Adrenal gland (tissue), 12 donors: ENCODE data around the gene RAD51D. TPM values are rescaled to one million over a fixed set of nuclear protein-coding genes. Genes with fewer than 3 reads are reported as not detected.

Experiments used
- DNase-seq, 7 donors: peaks; one replicate each; pipeline ENCODE4 v3.0.0-alpha.2; 2019 to 2020
- H3K27ac ChIP-seq, 5 donors: fragments of 200-600 bp; sonication (generic) in 4 of 5; 1 replicate in 3 of 5; 2 replicates in 2 of 5; pipeline versions ENCODE4 v1.5.1 to v1.8.0; 2016 to 2020; ENCODE audit warnings: mild to moderate bottlenecking in 1 of 5
- H3K27me3 ChIP-seq: fragments of 200-600 bp; 2 replicates; pipeline ENCODE4 v1.8.0; 2021
- H3K36me3 ChIP-seq, 2 donors: fragments of 200-600 bp; replicated peaks in 1 of 2; 1 replicate in 1 of 2; 2 replicates in 1 of 2; pipeline versions ENCODE4 v1.5.1 to v1.8.0; 2018 to 2022
- H3K4me1 ChIP-seq, 2 donors: fragments of 200-600 bp; replicated peaks in 1 of 2; 1 replicate in 1 of 2; 2 replicates in 1 of 2; pipeline versions ENCODE4 v1.5.1 to v1.8.0; 2018 to 2021
- H3K4me3 ChIP-seq, 4 donors: fragments of 200-600 bp; sonication (generic) in 3 of 4; one replicate each; pipeline ENCODE4 v1.5.1; 2016 to 2018
- H3K9me3 ChIP-seq, 3 donors: fragments of 200-600 bp; sonication (generic) in 1 of 3; replicated peaks in 1 of 3; 1 replicate in 2 of 3; 2 replicates in 1 of 3; pipeline versions ENCODE4 v1.5.1 to v1.8.0; 2016 to 2021
- CTCF ChIP-seq, 6 experiments: fragments of 450-650 bp in 4 of 6; fragments of 200-600 bp in 2 of 6; sonication (generic) in 1 of 6; IDR thresholded peaks; 1 replicate in 5 of 6; 2 replicates in 1 of 6; pipeline versions ENCODE4 v1.5.1 to v1.8.0; 2016 to 2021; ENCODE audit warnings: antibody characterized with exemption in 6 of 6, mild to moderate bottlenecking in 2 of 6, moderate library complexity in 1 of 6
- POLR2A ChIP-seq, 2 donors: fragments of 450-650 bp; IDR thresholded peaks; one replicate each; pipeline ENCODE4 v1.6.1; 2017; ENCODE audit warnings: antibody characterized with exemption in 2 of 2, mild to moderate bottlenecking in 2 of 2, moderate library complexity in 1 of 2
- WGBS, 4 donors: extraction: QIAGEN DNeasy Blood & Tissue Kit in 2 of 4; methylation state at CpG; one replicate each; pipeline versions ENCODE4 v1.1.5 to v1.1.7; 2013 to 2017; 5-methylcytosine and 5-hydroxymethylcytosine counted together
- intact Hi-C, 2 donors: fragments of 100-400 bp; cut with DNase I; formaldehyde crosslinking; loops; one replicate each; pipeline versions ENCODE4 v1.14.1 to v1.15.0; 2022 to 2023
- polyA plus RNA-seq, 3 donors: library from polyadenylated mRNA; stranded (reverse); fragments of 200-250 nt in 2 of 3; fragments of 350-450 nt in 1 of 3; fragmentation: Illumina TruSeq in 1 of 3; extraction: RNeasy Lipid Tissue Mini Kit (QIAGEN cat#74804) in 1 of 3; gene quantifications; one replicate each; pipeline ENCODE4 v1.2.3, GENCODE V29; 2013 to 2014
- total RNA-seq, 9 donors: library from RNA; depleted of rRNA in 4 of 9; stranded (reverse); fragments of >200 nt in 4 of 9; fragments of 120-200 nt in 1 of 9; fragmentation: NEBNext Ultra II Directional in 1 of 9; extraction: Animal tissue kit (Norgen Biotek cat#: 25700) in 1 of 9; gene quantifications; one replicate each; pipeline versions ENCODE4 v1.1.0 to v1.2.4, GENCODE V29; 2013 to 2023
- donor health status: healthy with polysubstance abuse.
- donor health status: Bipolar disorder and iron deficiency.
- donor health status: DM: yes; HTN: yes; CAD: no.
- donor health status: DM: no; HTN: no; CAD: no.
- donor health status: DM: no; HTN: no; CAD: no.
- donor health status: DM: yes; HTN: yes; CAD: no.

RAD51D gene
- total and polyA plus RNA-seq, 12 donors, result 3.3 to 14.3 (median 5.8) TPM

DNA sequence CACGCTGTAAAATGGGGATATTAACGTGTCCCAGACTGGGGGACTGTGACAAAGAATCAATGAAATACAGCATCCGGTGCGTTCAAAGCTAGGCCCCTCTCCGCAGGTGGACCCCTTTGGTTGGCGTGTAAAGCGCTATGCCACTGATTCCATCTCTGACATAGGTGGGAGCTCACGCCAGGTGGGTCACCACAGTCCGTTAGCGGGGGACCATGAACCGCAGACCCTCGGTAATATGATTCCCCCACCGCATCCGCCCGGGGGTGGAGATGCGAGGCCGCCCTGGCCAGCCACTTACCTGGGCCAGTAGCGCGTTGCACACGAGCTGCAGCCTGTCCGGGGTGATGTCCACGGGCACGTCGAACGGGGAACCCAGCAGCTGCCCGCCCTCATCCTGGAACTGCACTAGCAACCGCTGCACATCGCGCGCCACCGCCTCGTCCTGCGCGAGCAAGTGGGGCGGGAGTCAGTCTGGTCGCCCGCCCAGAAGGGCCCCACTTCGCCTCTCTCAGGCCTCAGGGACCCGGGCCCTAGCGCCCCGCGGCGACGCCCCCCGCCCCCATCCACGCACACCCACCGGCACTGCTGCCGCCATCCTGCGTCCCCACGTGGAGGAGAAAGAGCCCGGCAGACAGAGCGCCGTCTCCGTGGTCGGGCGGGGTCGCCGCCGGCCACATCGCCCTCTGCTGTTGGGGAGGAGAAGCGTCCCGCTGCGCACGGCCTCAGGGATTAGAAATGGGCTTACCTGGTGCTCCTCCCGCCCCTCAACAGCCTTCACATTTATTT lies 22.2 kb upstream of the RAD51D start, which contains the start of gene NLE1:
Gene NLE1, minus strand, starts transcription at position 623 of the 786 bp plus-strand sequence. Its CDS starts 28 bp downstream, at position 595.
- H3K27me3 ChIP-seq, result no peaks in the 10 kb centered on the region
- H3K27ac ChIP-seq, result no peak within 1 kb of the TSS
- H3K4me1 ChIP-seq, result peaks cover 6 to 10% of the 10 kb centered on the region in 2 donors
- H3K4me3 ChIP-seq, result peak within 1 kb of the TSS; percentile 34 to 93 (median 79)
- intact Hi-C loops, result no loop called here
- TF ChIP-seq POLR2A (IDR thresholded peaks at IDR 0.05) (peak in 1 of 2 donors; percentile 7), CTCF (IDR thresholded peaks at IDR 0.05) (peak; percentile 63 to 94 (median 88))
- H3K9me3 ChIP-seq, result no peaks in the 10 kb centered on the region
- H3K36me3 ChIP-seq, result peaks cover 0 to 24% of the 10 kb centered on the region in 2 donors
- 0 to 2% (median 0%) methylated on average over 7 to 65 of the region's 65 CpGs for WGBS, 4 donors
- DNase-seq, result peak; percentile 75 to 83 (median 77)

- H3K9me3 ChIP-seq, result no peaks in the 10 kb centered on the region
- peaks cover 0 to 60% of the 10 kb centered on the region in 2 donors for H3K36me3 ChIP-seq
- TF ChIP-seq POLR2A (IDR thresholded peaks at IDR 0.05) (no peak), CTCF (IDR thresholded peaks at IDR 0.05) (no peak)
- H3K4me1 ChIP-seq, result peaks cover 6 to 10% of the 10 kb centered on the region in 2 donors
- H3K4me3 ChIP-seq, result no peak overlapping the region
- no peak for DNase-seq
- H3K27me3 ChIP-seq, result no peaks in the 10 kb centered on the region
- intact Hi-C loops, result no loop called here
- H3K27ac ChIP-seq, result no peak overlapping the region
- 95 to 97% (median 96%) methylated on average over 6 of the region's 6 CpGs for WGBS, 4 donors
Observed at GRCh38 chr17:35138218-35138617, 18.6 kb upstream of the RAD51D start.

GRCh38 chr17:35135322-35135721 lies 15.7 kb upstream of the RAD51D start:
- no peak for DNase-seq

More at GRCh38 chr17:35135322-35135721, 15.7 kb upstream of the RAD51D start:
- intact Hi-C loops, result no loop called here
- 86 to 93% (median 90%) methylated on average over 6 of the region's 6 CpGs for WGBS, 4 donors
- TF ChIP-seq CTCF (IDR thresholded peaks at IDR 0.05), result no peak
- no peak for TF ChIP-seq POLR2A (IDR thresholded peaks at IDR 0.05)
- Histone ChIP-seq H3K27ac (no peak overlapping the region), H3K27me3 (no peaks in the 10 kb centered on the region), H3K4me1 (no peaks in the 10 kb centered on the region), H3K36me3 (peaks cover 0 to 81% of the 10 kb centered on the region in 2 donors), H3K9me3 (no peaks in the 10 kb centered on the region), H3K4me3 (no peak overlapping the region)
